Left renal pelvis (tissue), 4 donors: ENCODE measurements around the gene SCN5A. TPM values are rescaled to one million over a fixed set of nuclear protein-coding genes. Genes with fewer than 3 reads are reported as not detected.
A peak's percentile ranks its signal among the peaks of the same experiment; 100 is the strongest.

Source experiments
- DNase-seq, 4 donors: peaks; one replicate each; pipeline ENCODE4 v3.0.0-alpha.2; 2013; ENCODE audit warnings: low read depth in 4 of 4, low spot score in 3 of 4
- polyA plus RNA-seq, 4 donors: library from polyadenylated mRNA; unstranded; fragments of 120-200 nt; gene quantifications; one replicate each; pipeline ENCODE4 v1.2.1, GENCODE V29; 2013; ENCODE audit not compliant: insufficient read length in 4 of 4

SCN5A gene
- polyA plus RNA-seq, 4 donors = 0.89 to 2.0 (median 1.0) TPM

- DNase-seq = no peak
These were observed 101.1 kb downstream of the SCN5A start for GRCh38 chr3:38548154-38548931.

- DNase-seq = no peak
These were observed 103.5 kb downstream of the SCN5A start for GRCh38 chr3:38545983-38546382.

GRCh38 chr3:38545550-38545949 lies 103.9 kb downstream of the SCN5A start:
- DNase-seq = no peak

DNA sequence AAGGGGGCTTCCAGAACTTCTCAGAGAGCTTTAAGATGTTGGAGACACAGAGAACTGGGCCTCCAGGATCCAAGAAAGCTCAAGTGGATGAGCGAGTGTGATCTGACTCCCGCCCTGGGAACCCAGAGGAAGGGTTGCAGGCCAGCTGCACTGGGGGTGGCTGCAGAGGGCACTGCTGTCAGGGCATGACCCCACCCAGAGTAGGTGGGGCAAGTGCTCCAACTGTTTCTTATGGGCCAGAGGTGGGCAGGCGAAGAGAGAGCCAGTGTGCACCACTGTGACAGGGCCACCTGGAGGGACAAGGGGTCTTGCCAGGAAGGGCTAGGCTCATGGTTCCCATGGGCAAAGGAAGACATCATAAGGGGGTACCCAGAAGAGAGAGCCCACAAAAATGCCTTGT lies 104.6 kb downstream of the SCN5A start:
- no peak for DNase-seq

DNA sequence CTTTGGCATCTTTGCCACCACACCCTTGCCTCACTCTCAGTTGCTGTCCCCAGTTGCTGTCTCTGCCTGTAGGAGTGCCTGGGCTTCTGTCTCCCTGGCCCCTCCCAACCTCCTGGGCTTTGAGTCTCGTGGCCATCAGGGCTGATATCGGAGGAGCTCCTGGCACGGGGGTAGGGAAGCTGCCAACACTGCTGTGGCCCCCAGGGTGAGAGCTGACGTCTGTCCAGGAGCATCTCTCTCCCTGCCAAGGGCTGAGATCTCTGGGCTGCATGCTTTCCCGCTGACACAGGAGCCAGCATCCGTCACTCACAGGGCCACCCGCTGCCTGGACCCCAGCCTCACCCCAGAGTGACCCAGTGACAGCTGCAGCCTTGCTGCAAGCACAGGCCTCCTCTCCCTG lies 105.9 kb downstream of the SCN5A start:
- DNase-seq = no peak

- no peak for DNase-seq
These were observed 106.8 kb downstream of the SCN5A start for GRCh38 chr3:38542401-38543298.

- no peak for DNase-seq
These were observed 107.7 kb downstream of the SCN5A start for GRCh38 chr3:38541806-38542205.

- no peak for DNase-seq
These were observed 110.6 kb downstream of the SCN5A start for GRCh38 chr3:38538773-38539353.

DNA sequence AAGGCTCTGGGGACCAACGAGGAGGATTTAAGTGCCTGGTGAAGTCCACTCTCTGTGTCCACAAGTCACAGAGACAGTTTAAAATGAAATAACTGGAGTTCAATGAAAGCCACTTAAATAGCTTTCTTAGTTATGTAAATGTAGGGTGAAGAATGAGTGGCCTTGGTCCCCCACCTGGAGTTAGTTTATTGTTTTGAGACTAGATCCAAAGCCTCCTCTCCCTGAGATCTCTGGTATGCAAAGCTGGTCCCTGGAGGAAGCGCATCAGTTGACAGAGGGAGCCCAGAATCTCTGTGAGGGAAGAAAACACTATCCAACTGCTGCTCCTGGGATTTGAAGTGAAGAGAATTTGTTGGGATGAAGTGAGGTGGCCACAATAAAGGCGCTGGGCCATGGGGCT lies 112.8 kb downstream of the SCN5A start:
- DNase-seq = no peak

GRCh38 chr3:38534604-38535003 lies 114.9 kb downstream of the SCN5A start:
- DNase-seq = no peak

GRCh38 chr3:38534180-38534579 lies 115.3 kb downstream of the SCN5A start:
- DNase-seq = no peak

DNA sequence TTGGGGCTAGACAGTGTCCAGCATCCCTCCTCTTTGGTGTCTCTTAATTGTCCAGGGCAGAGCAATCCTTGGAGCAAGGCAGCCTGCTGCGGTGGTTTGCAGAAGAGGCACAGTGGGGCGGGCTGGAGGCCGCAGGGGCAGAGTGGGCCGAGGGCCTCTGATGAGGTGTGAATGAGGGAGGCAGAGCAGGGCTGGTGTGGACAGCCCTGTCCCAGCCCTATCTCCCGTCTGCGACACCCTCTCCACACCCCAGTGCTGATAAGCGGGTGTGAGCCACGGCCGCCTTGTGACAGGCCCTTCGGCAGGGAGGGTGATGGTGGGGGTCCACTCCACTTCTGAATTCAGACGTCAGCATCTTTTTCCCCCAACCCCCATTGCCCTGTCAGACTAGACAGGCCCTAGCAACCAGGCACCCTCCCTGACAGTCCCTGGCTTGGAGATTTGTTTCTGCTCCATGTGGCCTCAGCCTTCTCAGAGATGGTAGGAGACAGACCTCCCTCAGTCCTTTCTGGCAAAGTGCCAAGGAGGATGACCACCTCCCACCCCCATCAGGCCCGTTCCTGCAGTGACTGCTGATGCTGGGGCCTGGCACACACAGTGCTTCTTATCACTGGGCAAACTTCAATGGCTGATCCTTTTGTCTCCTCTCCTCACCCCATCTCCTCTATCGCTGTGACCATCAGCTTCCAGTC lies 116.1 kb downstream of the SCN5A start:
- no peak for DNase-seq

DNA sequence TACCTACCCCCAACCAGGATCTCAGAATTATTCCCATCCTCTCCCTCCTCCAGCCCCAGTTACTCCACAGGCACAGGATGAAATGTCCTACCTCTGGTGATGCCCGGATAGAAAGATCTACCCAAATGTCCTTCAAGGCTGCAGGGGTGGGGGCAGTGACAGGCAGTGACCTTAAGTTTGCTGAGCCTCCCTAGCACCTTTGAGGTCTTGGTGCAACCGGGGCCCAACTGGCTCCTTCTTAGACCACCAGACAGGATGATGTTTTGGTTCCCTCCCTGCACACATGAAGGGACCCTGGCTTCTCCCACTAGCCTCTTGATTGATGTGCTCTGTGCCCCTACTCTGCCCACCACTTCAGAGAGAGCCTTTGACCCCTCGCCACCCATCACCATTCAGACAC lies 117.0 kb downstream of the SCN5A start:
- no peak for DNase-seq

DNA sequence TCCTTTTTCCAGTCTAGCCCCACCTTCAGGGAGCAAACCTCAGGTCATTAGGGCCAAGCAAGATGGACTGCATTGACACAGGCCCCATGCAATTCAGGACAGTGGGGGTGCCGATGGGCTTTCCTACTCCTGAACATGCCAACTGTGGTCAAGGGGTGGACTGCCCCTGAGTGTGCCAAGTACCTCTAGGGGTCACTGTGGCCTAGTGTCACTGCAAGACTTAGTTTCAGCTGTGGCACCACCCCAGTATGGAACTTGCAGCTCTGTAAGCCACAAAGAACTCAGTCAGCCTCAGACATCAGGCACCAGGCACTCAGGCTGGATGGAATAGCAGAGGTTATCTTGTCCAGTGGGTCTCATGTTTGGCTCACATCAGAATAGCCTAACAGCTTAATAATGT lies 121.0 kb downstream of the SCN5A start:
- DNase-seq = no peak

DNA sequence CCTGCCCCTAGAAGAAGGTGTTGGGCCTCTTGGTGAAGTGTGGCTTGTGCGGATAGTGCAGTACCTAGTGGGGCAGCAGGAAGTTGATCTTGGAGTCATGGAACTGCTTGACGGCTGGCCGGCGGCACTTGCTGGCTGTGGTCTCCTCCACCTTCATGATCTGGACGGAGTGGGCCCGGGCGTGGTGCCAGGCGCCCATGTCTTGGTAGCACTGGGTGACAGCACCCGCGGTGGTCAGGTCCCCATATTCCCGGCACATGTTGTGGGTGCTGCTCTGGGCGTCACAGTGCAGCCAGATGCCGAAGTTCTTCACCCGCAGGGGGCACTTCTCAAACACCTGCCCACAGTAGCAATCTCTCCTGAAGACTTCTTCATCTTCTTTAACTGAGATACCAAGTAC lies 122.7 kb downstream of the SCN5A start:
- DNase-seq = no peak

- no peak for DNase-seq
These were observed 125.2 kb downstream of the SCN5A start for GRCh38 chr3:38524141-38524739.

DNA sequence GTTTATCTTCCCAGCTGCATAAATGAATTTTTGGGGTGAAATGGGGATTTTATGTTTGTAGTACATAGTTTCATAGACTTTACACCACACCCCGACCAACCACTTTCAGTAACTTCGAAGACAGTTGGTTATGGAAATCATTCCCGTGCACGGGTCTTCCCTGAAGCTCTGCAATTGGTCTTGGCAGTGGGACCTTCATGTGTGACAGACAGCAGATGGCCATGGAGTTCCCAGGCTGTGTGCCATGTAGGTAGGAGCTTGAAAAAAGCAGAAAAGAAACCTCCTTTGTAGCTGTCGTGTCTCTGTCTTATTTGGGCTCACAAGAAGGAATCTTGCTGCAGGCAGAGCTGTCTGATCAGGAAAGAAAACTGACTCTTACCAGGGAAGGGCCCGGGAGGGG lies 127.5 kb downstream of the SCN5A start:
- DNase-seq = no peak

- peak in 3 of 4 donors; percentile 47 to 60 (median 57) for DNase-seq
These were observed 128.0 kb downstream of the SCN5A start for GRCh38 chr3:38521391-38521987.

GRCh38 chr3:38519651-38520050 lies 129.8 kb downstream of the SCN5A start:
- no peak for DNase-seq

DNA sequence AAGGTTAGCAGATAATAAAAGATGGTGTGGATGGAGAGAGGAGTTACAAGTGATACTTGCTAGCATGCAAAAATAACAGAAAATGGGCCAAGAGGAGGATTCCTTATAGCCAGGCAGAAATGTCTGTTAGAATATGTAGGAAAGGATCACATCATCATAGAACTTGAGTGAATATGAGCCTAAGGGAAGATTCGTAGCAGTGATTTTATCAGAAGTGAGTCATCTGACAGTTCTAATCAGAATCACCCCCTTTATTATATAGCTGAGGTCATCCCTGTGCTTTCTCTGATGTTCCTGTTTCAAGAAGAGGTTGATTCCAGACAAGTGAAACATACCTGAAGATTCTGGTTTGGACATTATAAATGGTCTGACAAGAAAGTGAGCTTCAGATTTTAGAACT lies 130.5 kb downstream of the SCN5A start:
- DNase-seq = no peak
